K562 (cell line): ENCODE data around the gene HSD17B8. TPM values are rescaled to one million over a fixed set of nuclear protein-coding genes. Genes with fewer than 3 reads are reported as not detected.

Experiments
- CHD7 ChIP-seq: fragments of 200-600 bp; sonication (generic); IDR thresholded peaks from one replicate; pipeline ENCODE4 v1.6.1; 2012; ENCODE audit warnings: mild to moderate bottlenecking, low read depth, low read length, inconsistent platforms
- FOXP1 ChIP-seq: sonication (generic); formaldehyde crosslinking; IDR thresholded peaks from 2 replicates; pipeline ENCODE4 v1.8.0; 2022; ENCODE audit warnings: mild to moderate bottlenecking, missing genetic modification reagents
- JUNB ChIP-seq: fragments of 450-650 bp; formaldehyde crosslinking; conservative IDR thresholded peaks from 2 replicates; pipeline ENCODE4 v1.4.0; 2020; ENCODE audit warnings: mild to moderate bottlenecking
- L3MBTL2 ChIP-seq: fragments of 450-650 bp; IDR thresholded peaks from 2 replicates; pipeline ENCODE4 v1.6.1; 2016; ENCODE audit warnings: mild to moderate bottlenecking, moderate library complexity
- MYNN ChIP-seq, 2 experiments: sonication (generic); formaldehyde crosslinking in 1 of 2; IDR thresholded peaks; 2 replicates each; pipeline versions ENCODE4 v1.5.0 to v1.6.1; 2016 to 2020; ENCODE audit warnings: antibody characterized with exemption in 1 of 2, missing genetic modification reagents in 1 of 2
- POLR2AphosphoS5 ChIP-seq: IDR thresholded peaks from 2 replicates; pipeline ENCODE4 v1.6.1; 2011; ENCODE audit warnings: mild to moderate bottlenecking, low read depth, low read length, moderate library complexity; ENCODE audit not compliant: control insufficient read depth, insufficient read depth
- PURB ChIP-seq: sonication (generic); formaldehyde crosslinking; IDR thresholded peaks from 2 replicates; pipeline ENCODE4 v1.9.0; 2021; ENCODE audit warnings: low read depth, mild to moderate bottlenecking, missing genetic modification reagents
- RBM34 ChIP-seq: fragments of 200-400 bp; formaldehyde crosslinking; IDR thresholded peaks from 2 replicates; pipeline ENCODE4 v1.6.1; 2018; ENCODE audit warnings: low read length, borderline replicate concordance; ENCODE audit not compliant: insufficient read depth
- SAFB ChIP-seq: fragments of 200-400 bp; formaldehyde crosslinking; IDR thresholded peaks from 2 replicates; pipeline ENCODE4 v1.6.1; 2017; ENCODE audit warnings: low read depth, low read length, borderline replicate concordance
- TRIM24 ChIP-seq, 2 experiments: fragments of 450-650 bp; IDR thresholded peaks; 2 replicates each; pipeline ENCODE4 v1.6.1; 2016
- ZBTB11 ChIP-seq, 3 experiments: fragments of 200-800 bp in 1 of 3; fragments of 250-450 bp in 1 of 3; fragments of 450-650 bp in 1 of 3; sonication (Bioruptor Pico) in 1 of 3; sonication (Bioruptor generic) in 1 of 3; formaldehyde crosslinking in 1 of 3; IDR thresholded peaks; 2 replicates each; pipeline versions ENCODE4 v1.6.1 to v1.8.0; 2016 to 2022; ENCODE audit warnings: mild to moderate bottlenecking in 2 of 3, missing genetic modification characterization in 2 of 3, missing compliant biosample characterization in 1 of 3, moderate library complexity in 1 of 3
- polyA plus RNA-seq, 8 experiments: library from polyadenylated mRNA; depleted of rRNA in 4 of 8; stranded (reverse) in 5 of 8; unstranded in 3 of 8; fragments of >200 nt; fragmentation: Nextera tagmentation in 2 of 8; fragmentation: Illumina TruSeq in 1 of 8; extraction: Ambion mirVana in 2 of 8; extraction: Trizol in 1 of 8; gene quantifications; 2 replicates each; pipeline versions ENCODE4 v1.2.1 to v1.2.3, GENCODE V29; 2011 to 2014; ENCODE audit warnings: inconsistent platforms in 1 of 8, missing spikeins in 1 of 8
- total RNA-seq, 7 experiments: library from RNA; depleted of rRNA in 6 of 7; stranded (reverse); fragments of >200 nt in 6 of 7; fragmentation: Illumina TruSeq in 2 of 7; extraction: Trizol in 2 of 7; gene quantifications; 2 replicates each; pipeline versions ENCODE4 v1.2.1 to v1.2.3, GENCODE V29; 2011 to 2021; ENCODE audit warnings: low replicate concordance in 1 of 7

The HSD17B8 gene
- total and polyA plus RNA-seq, 9 of the 15 experiments (the other 6 are each of a cell fraction or from before 2014, with no cell fraction given) = 3.7 to 35.2 (median 14.2) TPM

- TF ChIP-seq ZBTB11 (CRISPR knock-in tag; IDR thresholded peaks at IDR 0.05) = peak in 2 of 3 experiments; percentile 52 to 86; a peak in 3 of 6 replicates
- TF ChIP-seq SAFB = peak; percentile 100
- TF ChIP-seq L3MBTL2 = peak; percentile 59; the same call in 1 of the 2 replicates
- TF ChIP-seq RBM34 = 0 out of 2 replicates have a peak, but pooled peaks have one; percentile 70
- no peak; the same call in 1 of the 2 replicates for TF ChIP-seq JUNB (CRISPR knock-in tag)
- TF ChIP-seq MYNN (IDR thresholded peaks at IDR 0.05) = no peak
- no peak for TF ChIP-seq MYNN (CRISPR knock-in tag; IDR thresholded peaks at IDR 0.05)
- no peak for TF ChIP-seq PURB (CRISPR knock-in tag)
- TF ChIP-seq FOXP1 (CRISPR knock-in tag) = peak; percentile 36; the same call in 1 of the 2 replicates
- no peak for TF ChIP-seq CHD7
- TF ChIP-seq TRIM24 (IDR thresholded peaks at IDR 0.05) = no peak; a peak in 1 of 4 replicates
- TF ChIP-seq POLR2AphosphoS5 = peak; percentile 83
Measured at GRCh38 chr6:33208091-33208967, 3.9 kb downstream of the HSD17B8 start, which contains the start of gene RING1 (continued).
